ENCODE data around the gene CHRNA4.

Gene CHRNA4

GRCh38 chr20:63360850-63361518 is at the start of gene CHRNA4:
TSS of gene CHRNA4 (minus strand) at chr20:63361349. CDS start at chr20:63361165, 184 bp downstream.
- no peak for DNase-seq (ENCODE audit: low read depth in 3 of 3)

DNA sequence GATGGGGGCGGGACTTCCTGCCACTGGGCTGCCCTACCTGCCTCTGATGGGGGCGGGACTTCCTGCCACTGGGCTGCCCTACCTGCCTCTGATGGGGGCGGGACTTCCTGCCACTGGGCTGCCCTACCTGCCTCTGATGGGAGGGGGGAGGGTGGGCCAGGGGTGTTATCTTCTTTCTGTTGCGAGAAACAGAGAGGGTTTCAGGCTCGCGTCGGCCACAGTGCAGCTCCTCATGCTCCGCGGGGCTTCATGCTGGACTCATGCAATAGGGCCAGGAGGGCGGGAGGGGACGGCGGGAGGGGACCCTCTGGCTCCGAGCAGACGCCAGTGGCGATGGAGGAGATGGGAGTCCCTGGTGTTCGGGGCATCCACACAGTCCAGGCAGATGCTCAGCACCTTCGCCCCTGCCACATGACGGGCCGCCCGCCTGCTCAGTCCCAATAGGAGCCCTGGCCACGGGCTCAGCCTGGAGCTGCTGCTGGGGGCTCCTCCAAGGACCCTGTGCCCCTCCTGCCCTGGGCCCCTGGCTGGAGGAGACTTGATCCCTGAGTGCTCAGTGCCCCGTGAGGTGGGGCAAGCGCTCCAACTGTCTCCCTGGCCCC is 48.8 kb upstream of the CHRNA4 start:
- no peak for DNase-seq (ENCODE audit: low read depth in 3 of 3)

DNA sequence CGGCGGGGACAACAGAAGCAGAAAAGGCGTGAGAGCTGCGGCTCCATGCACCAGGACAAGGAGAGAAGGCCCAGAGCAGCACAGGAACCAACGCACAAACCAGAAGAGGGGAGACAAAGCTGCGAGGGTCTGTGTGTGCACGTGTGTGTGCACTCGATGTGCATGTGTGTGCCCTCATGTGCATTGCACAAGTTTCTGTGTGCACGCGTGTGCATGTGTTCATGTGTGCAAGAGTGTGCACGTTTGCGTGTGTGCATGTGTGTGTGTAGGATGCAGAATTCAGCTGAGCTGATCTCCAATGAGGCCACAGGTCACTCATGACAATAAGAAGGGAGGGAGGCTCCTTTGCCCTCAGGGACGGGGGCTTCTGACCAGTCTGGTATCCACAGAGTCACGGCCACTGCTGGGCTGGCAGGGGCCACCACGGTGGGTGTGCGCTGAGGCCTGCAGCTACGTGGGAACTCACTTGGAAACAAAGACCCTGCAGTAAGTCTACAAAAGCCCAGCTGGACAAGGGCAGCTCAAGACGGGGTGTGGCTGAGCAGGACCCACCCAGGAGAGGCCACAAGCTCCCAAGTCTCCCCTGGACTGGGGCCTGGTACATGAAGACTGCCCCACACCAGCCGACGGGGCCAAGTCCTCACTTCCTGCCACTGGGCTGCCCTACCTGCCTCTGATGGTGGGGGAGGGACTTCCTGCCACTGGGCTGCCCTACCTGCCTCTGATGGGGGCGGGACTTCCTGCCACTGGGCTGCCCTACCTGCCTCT is 48.1 kb upstream of the CHRNA4 start:
- no peak for DNase-seq (ENCODE audit: low read depth in 3 of 3)

DNA sequence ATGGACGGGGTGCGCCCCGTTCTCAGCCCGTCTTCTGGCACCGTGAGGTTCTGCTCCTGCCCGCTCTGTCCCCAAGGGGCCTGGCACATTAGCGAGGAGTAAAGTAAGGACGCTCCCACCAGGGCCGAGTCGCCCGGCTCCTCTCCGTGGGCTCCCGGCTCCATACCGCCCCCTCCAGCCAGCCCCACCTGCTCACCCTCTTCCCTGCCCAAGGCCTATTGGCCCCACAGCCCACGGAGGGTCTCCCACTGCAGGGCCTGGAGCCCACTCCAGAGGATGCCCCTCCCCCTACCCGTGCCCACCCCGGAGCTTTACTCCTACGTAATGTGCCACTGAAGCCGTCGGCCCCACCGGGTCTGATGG is 47.5 kb upstream of the CHRNA4 start:
- DNase-seq (ENCODE audit: low read depth in 3 of 3) = no peak

GRCh38 chr20:63407928-63408683 is 47.0 kb upstream of the CHRNA4 start:
- no peak for DNase-seq (ENCODE audit: low read depth in 3 of 3)

- DNase-seq (ENCODE audit: low read depth in 3 of 3) = no peak
Observed at GRCh38 chr20:63406617-63407245, 45.6 kb upstream of the CHRNA4 start.

- no peak for DNase-seq (ENCODE audit: low read depth in 3 of 3)
Observed at GRCh38 chr20:63406011-63406410, 44.9 kb upstream of the CHRNA4 start.

- DNase-seq (ENCODE audit: low read depth in 3 of 3) = no peak
Observed at GRCh38 chr20:63405102-63405730, 44.1 kb upstream of the CHRNA4 start.

DNA sequence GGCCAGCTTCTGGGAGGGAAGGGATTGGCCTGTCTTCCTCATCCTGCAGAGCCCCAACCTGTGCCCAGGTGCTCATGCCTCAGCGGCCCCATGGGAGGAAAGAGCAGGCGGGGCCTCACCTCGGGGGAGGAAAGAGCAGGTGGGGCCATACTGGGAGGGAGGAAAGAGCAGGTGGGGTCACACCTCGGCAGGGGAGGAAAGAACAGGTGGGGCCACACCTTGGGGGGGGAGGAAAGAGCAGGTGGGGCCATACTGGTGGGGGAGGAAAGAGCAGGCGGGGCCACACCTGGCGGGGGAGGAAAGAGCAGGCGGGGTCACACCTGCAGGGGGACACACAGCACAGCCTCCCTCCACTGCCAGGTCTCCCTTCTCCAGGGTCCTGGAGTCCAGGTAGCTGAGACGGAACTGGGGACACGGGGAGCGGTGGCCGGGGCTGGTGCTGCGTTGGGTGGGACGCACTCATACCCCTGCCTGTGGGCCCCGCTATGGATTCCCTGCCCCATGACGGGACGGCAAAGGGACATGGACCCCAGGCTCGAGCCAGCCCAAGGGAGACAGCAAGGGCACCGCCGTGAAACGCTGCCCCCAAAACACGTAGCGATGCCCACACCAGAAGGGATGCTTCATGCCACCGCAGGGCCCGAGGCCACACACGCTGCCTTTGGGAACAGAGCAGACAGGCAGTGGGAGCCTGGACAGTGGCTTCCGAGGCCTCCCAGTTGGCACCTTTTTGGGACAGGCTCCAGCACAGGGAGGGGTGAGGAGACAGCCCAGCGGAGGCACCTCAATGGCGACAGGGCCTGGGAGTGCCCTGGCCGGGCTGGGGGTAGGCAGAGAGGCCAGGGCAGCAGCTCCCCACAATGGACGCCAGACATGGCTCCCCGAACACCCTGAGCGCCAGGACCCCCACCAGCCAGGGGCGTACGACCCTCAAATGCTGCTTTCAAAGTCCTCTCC is 43.3 kb upstream of the CHRNA4 start:
- DNase-seq (ENCODE audit: low read depth in 3 of 3) = no peak

DNA sequence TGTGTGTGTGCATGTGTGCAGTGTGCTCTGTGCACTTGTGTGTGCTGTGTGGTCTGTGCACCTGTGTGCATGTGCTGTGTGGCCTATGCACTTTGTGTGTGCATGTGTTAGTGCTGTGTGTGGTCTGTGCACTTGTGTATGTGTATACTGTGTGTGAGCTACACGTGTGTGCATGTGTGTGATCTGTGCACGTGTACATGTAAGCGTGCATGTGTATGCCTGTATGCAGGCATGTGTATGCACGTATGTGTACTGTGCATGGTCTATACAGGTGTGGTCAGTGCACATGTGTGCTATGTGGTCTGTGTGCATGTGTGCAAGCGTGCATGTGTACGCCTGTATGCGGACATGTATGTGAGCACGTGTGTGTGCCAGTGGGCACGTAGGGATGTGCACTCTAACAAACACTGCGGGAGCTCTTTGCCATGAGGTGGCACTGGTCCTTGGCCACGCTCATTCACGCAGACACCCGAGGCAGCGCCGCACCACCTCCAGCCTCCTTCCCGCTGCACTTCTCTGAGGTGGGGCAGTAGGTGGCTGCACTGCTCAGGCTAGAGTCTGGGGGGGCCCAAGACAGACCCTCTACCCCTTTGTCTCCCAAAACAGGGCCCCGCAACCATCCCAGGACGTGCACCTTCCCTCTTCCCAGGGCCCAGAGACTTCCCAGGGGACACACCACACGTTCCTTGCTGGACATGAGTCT is 42.4 kb upstream of the CHRNA4 start:
- DNase-seq (ENCODE audit: low read depth in 3 of 3) = no peak

DNA sequence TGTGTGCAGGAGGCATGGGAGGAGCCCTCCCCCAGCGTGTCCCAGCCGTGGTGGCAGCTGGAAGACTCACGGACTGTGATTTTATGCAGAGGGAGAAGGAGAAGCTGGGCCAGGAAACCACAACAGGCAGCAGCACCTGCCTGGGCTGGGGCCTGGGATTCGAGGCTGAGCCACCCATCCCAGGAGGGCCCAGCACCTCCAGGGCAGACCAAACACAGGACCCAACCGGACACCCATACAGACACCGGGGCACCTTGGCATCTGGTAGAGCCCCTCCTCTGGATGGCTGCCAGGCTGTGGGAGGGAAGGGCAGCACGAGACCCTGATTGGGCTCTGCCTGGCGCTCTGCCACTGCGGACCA is 41.7 kb upstream of the CHRNA4 start:
- DNase-seq (ENCODE audit: low read depth in 3 of 3) = no peak

DNA sequence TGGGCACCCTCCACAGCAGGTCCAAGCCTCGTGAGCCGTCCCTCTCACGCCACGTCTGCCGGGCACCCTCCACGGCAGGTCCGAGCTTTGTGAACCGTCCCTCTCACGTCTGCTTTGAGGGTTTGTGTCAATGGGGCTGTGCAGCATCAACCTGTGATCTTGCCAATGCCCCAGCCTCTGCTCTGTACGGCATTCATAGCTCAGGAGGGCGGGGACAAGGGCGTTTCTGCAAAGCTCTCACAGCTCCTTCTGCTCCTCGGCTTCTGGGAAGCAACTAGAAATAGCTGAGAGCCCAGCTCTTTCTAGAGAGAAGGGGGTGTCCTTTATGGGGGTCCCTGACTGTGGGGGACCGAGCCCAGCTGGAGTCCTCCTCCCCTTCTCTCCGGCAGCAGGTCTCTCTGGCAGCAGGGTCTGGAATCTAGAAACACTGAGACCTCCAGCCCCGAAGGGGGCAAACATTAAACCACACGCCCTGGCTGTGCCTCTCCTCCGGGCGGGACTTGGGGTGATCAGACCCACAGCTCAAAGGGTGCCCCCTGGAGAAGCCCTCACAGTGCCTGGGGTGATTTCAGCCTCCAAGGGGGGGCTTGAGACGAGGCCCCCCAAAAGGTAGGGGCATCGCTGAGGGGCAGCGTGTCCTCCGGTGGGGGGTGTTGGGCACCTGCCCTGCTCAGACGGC is 41.2 kb upstream of the CHRNA4 start:
- no peak for DNase-seq (ENCODE audit: low read depth in 3 of 3)

DNA sequence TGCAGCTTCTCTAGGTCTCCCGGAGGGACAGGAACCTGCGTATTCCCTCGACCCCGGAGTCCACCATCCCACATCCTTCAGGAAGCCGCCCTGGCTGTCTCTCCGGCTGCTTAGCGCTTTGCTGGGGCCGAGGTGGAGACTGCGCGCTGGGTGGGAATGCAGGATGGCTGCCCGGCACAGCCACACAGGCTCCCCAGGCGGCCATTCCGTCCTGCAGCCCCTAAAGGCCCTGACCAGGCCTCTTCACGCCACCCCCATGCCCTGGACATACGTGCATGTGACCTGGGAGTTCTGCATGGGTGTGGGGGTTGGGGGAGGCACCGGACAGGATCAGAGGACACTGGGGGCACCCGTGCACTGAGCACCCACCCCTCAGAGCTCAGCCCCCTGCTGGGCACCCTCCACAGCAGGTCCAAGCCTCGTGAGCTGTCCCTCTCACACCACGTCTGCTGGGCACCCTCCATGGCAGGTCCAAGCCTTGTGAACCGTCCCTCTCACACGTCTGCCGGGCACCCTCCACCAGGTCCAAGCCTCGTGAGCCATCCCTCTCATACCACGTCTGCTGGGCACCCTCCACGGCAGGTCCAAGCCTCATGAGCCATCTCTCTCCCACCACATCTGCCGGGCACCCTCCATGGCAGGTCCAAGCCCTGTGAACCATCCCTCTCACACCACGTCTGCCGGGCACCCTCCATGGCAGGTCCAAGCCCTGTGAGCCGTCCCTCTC is 40.4 kb upstream of the CHRNA4 start:
- no peak for DNase-seq (ENCODE audit: low read depth in 3 of 3)

- no peak for DNase-seq (ENCODE audit: low read depth in 3 of 3)
Observed at GRCh38 chr20:63400486-63401210, 39.5 kb upstream of the CHRNA4 start.

GRCh38 chr20:63399596-63400375 is 38.6 kb upstream of the CHRNA4 start:
- no peak for DNase-seq (ENCODE audit: low read depth in 3 of 3)

DNA sequence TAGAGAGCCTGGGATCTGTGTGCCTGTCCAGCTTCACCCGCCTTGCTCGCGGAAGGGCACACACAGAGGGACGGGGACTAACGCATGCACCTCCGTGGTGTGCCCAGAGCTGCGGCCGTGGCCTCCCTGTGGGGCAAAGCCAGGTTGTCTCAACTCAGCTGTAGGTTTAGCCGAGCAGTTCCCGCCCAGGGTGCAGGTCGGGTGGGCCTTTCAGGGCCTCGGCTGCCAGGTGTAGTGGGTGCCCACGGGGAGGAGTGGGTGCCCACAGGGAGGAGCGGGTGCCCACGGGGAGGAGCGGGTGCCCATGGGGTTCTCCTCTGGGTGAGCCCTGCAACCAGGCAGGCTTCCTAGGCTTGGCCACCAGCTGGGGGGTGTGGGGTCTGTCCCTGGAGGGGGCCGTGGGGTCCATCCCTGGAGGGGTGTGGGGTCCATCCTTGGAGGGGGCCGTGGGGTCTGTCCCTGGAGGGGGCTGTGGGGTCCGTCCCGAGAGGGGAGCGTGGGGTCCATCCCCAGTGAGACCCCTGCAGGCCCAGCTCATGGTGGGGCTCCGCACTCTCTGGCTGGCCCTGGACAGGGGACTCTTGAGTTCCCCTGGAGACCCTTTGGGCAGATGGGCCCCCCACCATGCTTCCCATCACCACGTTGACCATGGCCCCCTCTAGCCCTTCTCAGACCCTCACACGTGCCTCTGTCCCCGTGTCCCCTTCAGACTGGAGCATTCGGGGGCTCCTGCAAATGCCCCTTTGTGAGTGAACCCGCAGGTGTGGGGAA is 37.8 kb upstream of the CHRNA4 start:
- DNase-seq (ENCODE audit: low read depth in 3 of 3) = no peak

Measured in stimulated activated CD4-positive, alpha-beta T cell treated with anti-CD3 and anti-CD28 coated beads, TNF-alpha, amount 100 ng/mL, for 4 hours (primary cell).